CD4-positive, alpha-beta T cell treated with Interleukin-4 for 4 hours (primary cell): Measurements from ENCODE around the gene ARAP2.

Source experiments
- DNase-seq: peaks from one replicate; pipeline ENCODE4 v3.0.0-alpha.2; 2020

The ARAP2 gene

GRCh38 chr4:36026348-36026880 lies 217.9 kb downstream of the ARAP2 start:
- DNase-seq = no peak

- DNase-seq = no peak
Observed at GRCh38 chr4:36024901-36025660, 219.2 kb downstream of the ARAP2 start.

- no peak for DNase-seq
Observed at GRCh38 chr4:36020351-36020750, 224.0 kb downstream of the ARAP2 start.
